Mucosa of descending colon (tissue), 3 donors: ENCODE data around the gene LSP1. TPM values are rescaled to one million over a fixed set of nuclear protein-coding genes. Genes with fewer than 3 reads are reported as not detected.

ENCODE experiments used
- ATAC-seq: fragments of 200-7000 bp; cut with Tn5 transposase; one replicate; pipeline ENCODE4 v1.9.1; 2020; ENCODE audit warnings: mild to moderate bottlenecking, moderate library complexity
- DNase-seq, 3 donors: peaks; one replicate each; pipeline ENCODE4 v3.0.0-alpha.2; 2020
- H3K36me3 ChIP-seq: fragments of 200-600 bp; one replicate; pipeline ENCODE4 v1.8.0; 2021; ENCODE audit warnings: low read depth, mild to moderate bottlenecking
- H3K4me1 ChIP-seq: fragments of 200-600 bp; one replicate; pipeline ENCODE4 v1.8.0; 2021; ENCODE audit warnings: low read depth, mild to moderate bottlenecking
- H3K4me3 ChIP-seq: fragments of 200-600 bp; one replicate; pipeline ENCODE4 v1.8.0; 2021; ENCODE audit warnings: mild to moderate bottlenecking
- H3K9me3 ChIP-seq: fragments of 200-600 bp; one replicate; pipeline ENCODE4 v1.8.0; 2021; ENCODE audit warnings: mild to moderate bottlenecking
- intact Hi-C, 2 donors: fragments of 100-400 bp; cut with DNase I in 1 of 2; cut with micrococcal nuclease in 1 of 2; formaldehyde crosslinking; loops; one replicate each; pipeline versions ENCODE4 v1.11.0 to v1.11.1; 2022; cut with DNase I, micrococcal nuclease
- total RNA-seq, 3 donors: library from RNA; stranded (reverse); fragmentation: NEBNext Ultra II Directional in 2 of 3; extraction: Animal tissue kit (Norgen Biotek cat#: 25700) in 2 of 3; gene quantifications; one replicate each; pipeline versions ENCODE4 v1.2.1 to v1.2.4, GENCODE V29; 2021 to 2023
- TF ChIP-seq, protein P1 (sequence below): fragments of 200-600 bp; IDR thresholded peaks from one replicate; pipeline ENCODE4 v1.8.0; 2022; ENCODE audit warnings: antibody characterized with exemption, mild to moderate bottlenecking
- donor health status: DM: no; HTN: no; CAD: no; lungs with moderate emphysema.
- donor health status: DM: no; HTN: no; CAD: no.
- donor health status: DM: no; HTN: yes; CAD: no.

The LSP1 gene
- total RNA-seq, 3 donors from 2014 or later, result 18.5 to 32.2 (median 23.6) TPM

DNA sequence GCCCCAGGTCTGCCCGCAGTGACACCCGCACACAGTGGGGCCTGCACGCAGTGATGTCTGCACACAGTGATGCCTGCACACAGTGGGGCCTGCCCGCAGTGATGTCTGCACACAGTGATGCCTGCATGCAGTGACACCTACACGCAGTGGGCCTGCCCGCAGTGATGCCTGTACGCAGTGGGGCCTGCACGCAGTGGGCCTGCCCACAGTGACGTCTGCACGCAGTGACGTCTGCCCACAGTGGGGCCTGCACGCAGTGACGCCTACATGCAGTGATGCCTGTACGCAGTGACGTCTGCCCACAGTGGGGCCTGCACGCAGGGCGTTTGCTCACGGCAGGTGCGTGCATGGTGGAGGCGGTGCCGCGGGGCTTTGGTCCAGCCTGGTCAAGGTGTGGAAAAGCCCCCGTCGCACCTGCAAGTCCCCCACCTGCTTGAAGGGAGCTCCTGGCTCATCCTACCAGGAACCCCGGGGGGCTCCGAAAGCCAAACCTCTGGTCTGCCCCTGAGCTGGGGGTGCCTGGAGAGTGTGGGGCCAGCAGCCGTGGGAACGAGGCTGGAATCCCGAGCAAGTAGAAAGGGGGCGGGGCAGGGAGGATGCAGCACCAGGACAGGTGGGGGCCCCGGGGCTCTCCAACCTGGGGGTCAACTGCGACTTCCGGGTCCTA is 27.0 kb upstream of the LSP1 start:
- ATAC-seq (no peak), DNase-seq (no peak)
- Histone ChIP-seq H3K4me1 (peaks cover 10% of the 10 kb centered on the region), H3K4me3 (no peak overlapping the region), H3K36me3 (no peaks in the 10 kb centered on the region), H3K9me3 (no peaks in the 10 kb centered on the region)
- intact Hi-C loops, result loop anchor here in 1 of 2 donors (5.0 kb wide), 1 partner anchor 134 kb away; no protein-coding TSS in a partner anchor
- TF ChIP-seq, protein P1, sequence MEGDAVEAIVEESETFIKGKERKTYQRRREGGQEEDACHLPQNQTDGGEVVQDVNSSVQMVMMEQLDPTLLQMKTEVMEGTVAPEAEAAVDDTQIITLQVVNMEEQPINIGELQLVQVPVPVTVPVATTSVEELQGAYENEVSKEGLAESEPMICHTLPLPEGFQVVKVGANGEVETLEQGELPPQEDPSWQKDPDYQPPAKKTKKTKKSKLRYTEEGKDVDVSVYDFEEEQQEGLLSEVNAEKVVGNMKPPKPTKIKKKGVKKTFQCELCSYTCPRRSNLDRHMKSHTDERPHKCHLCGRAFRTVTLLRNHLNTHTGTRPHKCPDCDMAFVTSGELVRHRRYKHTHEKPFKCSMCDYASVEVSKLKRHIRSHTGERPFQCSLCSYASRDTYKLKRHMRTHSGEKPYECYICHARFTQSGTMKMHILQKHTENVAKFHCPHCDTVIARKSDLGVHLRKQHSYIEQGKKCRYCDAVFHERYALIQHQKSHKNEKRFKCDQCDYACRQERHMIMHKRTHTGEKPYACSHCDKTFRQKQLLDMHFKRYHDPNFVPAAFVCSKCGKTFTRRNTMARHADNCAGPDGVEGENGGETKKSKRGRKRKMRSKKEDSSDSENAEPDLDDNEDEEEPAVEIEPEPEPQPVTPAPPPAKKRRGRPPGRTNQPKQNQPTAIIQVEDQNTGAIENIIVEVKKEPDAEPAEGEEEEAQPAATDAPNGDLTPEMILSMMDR, result no peak

DNA sequence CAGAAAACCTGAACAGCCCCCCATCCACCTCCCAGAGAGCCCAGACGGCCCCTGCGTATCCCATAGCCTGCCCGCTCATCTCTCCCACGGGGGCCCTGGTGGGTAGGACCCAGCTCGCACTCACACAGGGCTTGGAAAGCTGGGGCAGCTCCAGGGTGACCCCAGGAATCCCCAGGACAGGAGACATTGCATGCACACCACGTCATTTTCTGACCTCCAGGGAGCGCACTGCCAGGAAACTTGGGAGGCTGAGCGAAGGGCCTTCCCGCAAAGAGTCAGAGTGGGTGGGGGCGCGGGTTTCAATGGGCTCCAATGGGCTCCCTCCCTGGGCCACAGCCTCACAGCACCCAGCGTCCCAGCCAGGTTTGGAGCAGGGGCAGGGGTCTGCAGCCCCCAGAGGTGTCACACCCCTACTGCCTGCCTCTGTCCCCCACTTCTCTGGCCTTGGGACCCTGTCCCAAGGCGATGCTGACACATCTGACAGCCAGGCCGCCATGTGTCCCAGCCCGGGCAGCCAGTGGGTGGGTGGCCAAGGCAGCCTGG is 26.3 kb upstream of the LSP1 start:
- H3K4me3 ChIP-seq, result no peak overlapping the region
- DNase-seq, result peak in 2 of 3 donors; percentile 65 to 73
- peaks cover 17% of the 10 kb centered on the region for H3K4me1 ChIP-seq
- TF ChIP-seq, protein P1, result no peak
- H3K36me3 ChIP-seq, result no peaks in the 10 kb centered on the region
- ATAC-seq, result peak; percentile 38
- H3K9me3 ChIP-seq, result no peaks in the 10 kb centered on the region
- intact Hi-C loops, result loop anchor here in 1 of 2 donors (5.0 kb wide), 1 partner anchor 134 kb away; no protein-coding TSS in a partner anchor

DNA sequence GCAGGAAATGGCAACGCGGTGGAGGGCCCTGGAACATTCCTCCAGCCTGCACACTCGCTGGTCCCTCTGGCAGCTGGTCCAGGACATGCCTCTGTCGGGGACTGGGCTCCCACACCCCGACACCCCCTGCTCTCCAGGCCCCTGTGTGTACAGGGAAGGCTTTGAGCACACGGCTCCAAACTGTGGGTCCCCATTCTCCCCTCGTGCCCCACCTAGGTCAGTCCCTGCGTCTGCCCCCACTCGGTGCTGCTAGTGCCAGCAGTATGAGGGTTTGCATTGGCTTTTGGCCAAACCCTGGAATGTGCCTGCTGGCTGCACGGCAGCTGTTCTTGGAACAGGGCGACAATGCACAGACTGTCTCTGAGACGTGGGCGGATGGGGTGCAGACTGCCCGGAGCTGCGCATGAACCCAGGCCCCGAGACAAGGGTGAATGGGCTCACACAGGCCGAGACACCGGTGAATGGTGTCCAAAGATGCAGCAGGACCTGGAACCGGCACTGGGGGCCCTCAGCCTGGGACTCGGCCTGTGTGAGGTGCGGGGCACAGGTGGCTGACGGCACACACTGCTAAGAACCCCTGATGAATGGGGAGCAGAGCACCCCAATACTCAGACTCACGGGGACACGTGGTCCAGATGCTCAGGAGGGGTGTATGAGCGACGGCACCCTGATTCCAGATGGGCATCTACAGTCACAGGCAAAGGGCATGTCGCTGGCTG is 25.6 kb upstream of the LSP1 start:
- Histone ChIP-seq H3K9me3 (no peaks in the 10 kb centered on the region), H3K4me1 (peaks cover 23% of the 10 kb centered on the region), H3K4me3 (no peak overlapping the region), H3K36me3 (no peaks in the 10 kb centered on the region)
- DNase-seq, result peak; percentile 64 to 75 (median 72)
- TF ChIP-seq, protein P1, result no peak
- peak; percentile 54 for ATAC-seq
- intact Hi-C loops, result loop anchor here in 1 of 2 donors (5.0 kb wide), 1 partner anchor 135 kb away; no protein-coding TSS in a partner anchor

DNA sequence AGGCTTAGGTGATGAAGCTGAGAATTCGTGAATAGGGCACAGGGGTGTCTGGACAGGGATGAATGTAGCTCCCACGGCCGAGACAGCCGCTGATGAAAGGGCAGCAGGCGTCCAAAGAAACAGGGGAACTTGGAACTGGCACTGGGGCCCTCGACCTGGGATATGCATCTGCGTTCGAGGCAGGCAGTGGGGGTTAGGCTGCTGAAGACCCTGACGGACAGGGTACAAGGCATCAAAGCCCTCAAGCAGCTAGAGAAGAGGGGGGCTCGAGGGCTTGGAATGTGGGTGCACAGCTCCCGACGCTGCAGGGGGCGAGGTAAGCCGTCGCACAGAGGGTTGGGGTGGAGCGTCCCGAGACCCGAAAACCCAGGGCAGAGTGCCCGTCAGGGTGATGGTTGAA is 25.0 kb upstream of the LSP1 start:
- no peak for ATAC-seq
- Histone ChIP-seq H3K9me3 (no peaks in the 10 kb centered on the region), H3K4me3 (no peak overlapping the region), H3K36me3 (no peaks in the 10 kb centered on the region), H3K4me1 (peaks cover 29% of the 10 kb centered on the region)
- peak in 1 of 3 donors; percentile 21 for DNase-seq
- intact Hi-C loops, result loop anchor here in 1 of 2 donors (5.0 kb wide), 1 partner anchor 136 kb away; no protein-coding TSS in a partner anchor
- TF ChIP-seq, protein P1, result no peak

GRCh38 chr11:1828542-1828941 is 24.3 kb upstream of the LSP1 start:
- no peaks in the 10 kb centered on the region for H3K36me3 ChIP-seq
- H3K4me1 ChIP-seq, result peaks cover 35% of the 10 kb centered on the region
- TF ChIP-seq, protein P1, result no peak
- no peaks in the 10 kb centered on the region for H3K9me3 ChIP-seq
- intact Hi-C loops, result loop anchor here in 1 of 2 donors (5.0 kb wide), 1 partner anchor 136 kb away; no protein-coding TSS in a partner anchor
- DNase-seq, result peak in 1 of 3 donors; percentile 20
- ATAC-seq, result no peak
- no peak overlapping the region for H3K4me3 ChIP-seq
